Frontal cortex (tissue), 4 donors: ENCODE measurements around the gene SORBS1. TPM values are rescaled to one million over a fixed set of nuclear protein-coding genes. Genes with fewer than 3 reads are reported as not detected.

Experiments used
- DNase-seq, 2 donors: peaks; one replicate each; pipeline ENCODE4 v3.0.0; 2012; ENCODE audit warnings: low spot score in 2 of 2
- FAIRE-seq: peaks from 2 replicates; lab custom pipeline; 2012; peaks lifted over from hg19 to GRCh38; lab: Jason Lieb, UNC
- total RNA-seq: library from RNA; depleted of rRNA; stranded (reverse); fragments of >200 nt; gene quantifications from one replicate; pipeline ENCODE4 v1.2.3, GENCODE V29; 2014
- donor health status: control.
- donor health status: control.
- donor health status: control.

The SORBS1 gene
- total RNA-seq, 1 donor from 2014 or later: 90.5 TPM

DNA sequence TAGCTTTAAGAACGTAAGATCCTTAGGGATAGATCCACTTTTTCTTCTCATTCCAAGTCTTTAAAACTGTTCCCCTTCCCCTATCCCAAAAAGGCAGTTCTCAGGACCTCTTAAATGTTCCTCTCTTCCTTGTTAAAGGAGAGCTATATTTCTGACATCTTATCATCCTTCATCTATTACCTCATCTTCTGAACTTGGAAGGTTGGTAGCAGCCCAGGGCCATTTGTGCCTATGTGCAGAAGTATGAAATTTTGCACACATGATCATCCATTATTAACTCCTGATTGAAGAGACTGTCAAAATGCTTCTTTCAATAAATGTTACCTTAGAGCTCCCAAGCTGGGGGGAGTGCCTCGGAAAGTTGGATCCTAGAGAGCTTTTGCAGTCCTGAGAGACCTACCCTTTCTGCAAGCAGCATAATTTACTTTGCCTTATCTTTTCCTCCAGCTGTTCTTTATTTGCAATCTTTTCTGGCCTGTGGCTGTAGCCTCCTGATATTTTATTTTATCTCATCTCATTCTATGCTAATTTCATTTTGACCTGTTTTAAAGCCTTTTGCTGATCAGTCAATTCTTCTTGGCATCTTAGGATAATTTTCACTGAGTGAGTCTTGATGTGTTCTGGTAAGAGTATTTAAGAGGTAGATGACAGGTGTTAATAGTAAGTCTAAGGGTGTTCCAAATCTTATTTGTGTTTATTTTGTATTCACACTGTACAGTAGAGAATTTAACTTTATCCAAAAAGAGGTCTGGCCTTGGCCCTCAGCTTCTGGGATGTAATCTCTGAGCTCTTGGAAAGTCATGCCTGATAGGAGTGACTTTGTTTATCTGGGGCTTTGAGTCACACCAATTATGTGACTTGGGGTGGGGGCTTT, 135.3 kb downstream of the SORBS1 start:
- FAIRE-seq (no peak), DNase-seq (no peak)

DNA sequence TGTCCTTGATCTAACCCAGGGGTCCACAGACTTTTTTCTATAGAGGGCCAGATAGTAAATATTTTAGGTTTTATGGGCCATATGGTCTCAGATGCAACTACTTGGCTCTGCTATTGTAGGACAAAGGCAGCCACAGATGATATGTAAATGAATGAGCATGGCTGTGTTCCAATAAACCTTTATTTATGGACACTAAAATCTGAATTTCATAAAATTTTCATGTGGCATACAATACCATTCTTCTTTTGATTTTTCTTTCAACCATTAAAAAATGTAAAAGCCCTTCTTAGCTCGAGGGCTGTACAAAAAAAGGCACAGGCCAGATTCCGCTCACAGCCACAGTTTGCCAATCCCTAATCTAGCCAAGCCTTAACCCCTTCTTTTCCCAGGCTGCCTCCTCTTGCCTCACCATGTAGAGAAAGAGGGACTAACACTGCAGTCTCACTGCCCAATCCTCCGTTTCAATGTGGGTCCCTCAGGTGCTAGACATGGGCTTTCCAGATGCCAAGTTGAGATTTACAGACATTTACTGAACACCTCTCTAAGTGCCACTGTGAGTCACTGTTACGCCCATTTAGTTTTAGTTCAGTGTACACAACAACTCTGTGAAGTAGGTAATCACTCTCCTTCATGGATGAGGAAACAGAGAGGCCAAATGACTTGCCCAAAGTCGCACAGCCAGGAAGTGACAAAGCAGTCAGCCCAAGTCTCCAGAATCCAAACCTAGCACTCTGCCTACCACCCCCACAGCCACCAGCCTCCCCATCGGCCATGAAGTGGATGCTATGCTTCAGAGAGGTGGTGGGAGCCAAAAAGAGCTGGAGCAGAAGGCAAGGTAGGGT, 137.8 kb downstream of the SORBS1 start:
- DNase-seq (no peak), FAIRE-seq (no peak)

- FAIRE-seq (peak; percentile 44), DNase-seq (peak in 1 of 2 donors; percentile 39)
These were observed 138.9 kb downstream of the SORBS1 start for GRCh38 chr10:95422233-95422632.

DNA sequence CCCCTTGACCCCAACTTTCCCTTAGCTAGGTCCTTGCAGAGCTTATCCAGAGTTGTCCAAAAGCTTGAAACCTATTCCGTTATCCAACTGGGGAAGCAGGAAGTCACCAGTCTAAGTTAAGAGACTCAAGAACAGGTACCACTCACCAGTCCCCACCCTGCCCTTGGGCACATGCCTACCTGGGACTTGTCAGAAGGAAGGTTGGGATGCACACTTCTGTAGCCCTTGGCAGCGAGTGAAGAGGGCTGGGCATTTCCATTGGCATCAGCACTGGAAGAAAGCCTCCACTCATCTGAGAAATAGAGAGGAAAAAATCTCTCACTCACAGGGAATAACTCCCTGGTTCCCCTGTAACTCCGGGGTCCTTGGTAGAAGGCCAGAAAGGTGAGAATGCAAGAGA, 139.4 kb downstream of the SORBS1 start:
- no peak for FAIRE-seq
- no peak for DNase-seq

- no peak for FAIRE-seq
- no peak for DNase-seq
These were observed 141.8 kb downstream of the SORBS1 start for GRCh38 chr10:95419399-95419798.

- FAIRE-seq (no peak), DNase-seq (no peak)
These were observed 144.2 kb downstream of the SORBS1 start for GRCh38 chr10:95416973-95417372.

DNA sequence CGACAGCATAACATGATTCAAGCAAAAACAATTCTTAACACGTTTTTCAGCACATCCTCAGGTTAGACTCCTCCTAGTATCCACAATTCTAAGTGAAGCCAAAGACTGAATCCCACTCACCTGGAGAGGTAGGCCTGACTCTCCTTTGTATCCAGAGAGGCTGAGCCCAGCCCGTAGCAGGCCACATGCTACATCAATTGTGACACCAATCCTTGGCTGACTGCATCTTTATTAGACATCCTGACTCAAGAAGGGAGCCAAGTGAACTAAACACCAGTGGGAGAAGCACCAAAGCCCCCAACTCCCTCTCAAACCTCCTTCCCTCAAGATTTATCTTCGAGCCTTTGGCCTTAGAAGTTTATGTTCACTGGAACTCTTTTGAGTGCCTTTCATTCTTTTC, 144.9 kb downstream of the SORBS1 start:
- DNase-seq: no peak
- no peak for FAIRE-seq

DNA sequence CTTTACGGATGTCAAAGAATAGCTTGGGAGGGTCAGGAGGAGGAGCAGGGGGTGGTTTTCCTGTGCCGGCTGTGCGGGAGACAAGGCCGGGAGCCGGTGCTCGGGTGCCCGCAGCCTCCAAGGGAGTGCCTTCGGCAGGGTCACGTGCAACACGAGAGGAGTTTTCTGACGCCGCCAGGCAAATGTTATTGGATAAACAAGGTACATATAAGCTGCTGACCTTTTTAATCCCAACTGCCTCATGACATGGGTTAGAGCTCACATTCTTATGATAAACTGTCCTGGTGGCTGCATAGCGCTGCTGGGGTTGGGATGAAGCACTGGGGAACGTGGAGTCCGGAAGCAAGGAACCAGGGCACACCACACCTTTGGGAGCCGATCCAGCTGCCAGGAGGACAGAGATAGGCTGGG, 145.5 kb downstream of the SORBS1 start:
- FAIRE-seq: no peak
- no peak for DNase-seq

DNA sequence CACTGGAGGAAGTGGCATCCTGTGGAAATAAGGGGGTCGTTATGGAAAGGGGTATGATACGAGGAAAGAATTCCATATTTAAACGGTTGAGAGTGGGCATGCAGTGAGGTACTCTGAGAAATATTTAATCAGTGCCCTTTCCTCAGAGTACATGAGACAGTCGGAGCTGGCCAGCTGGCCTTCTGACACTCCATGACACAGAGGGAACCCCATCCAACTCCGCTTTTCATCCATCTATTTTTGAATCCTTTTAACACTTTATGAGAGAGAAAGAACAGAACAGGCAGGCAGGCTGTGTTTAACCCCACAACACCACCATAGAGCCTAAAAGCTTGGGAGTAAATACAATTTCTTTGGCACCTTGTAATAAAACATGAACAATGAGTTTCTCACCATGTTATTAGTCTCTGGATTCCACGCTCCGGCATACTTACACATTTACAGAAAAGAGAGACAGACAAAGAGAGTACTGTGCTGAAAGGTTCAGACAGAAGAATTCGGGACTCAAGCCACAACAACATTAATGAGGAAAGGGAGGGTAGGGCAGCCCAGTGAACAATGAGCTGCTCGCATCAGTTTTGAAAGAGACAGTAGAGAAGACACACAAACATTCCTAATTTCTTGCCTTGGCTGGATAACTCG, 146.2 kb downstream of the SORBS1 start:
- no peak for FAIRE-seq
- no peak for DNase-seq

DNA sequence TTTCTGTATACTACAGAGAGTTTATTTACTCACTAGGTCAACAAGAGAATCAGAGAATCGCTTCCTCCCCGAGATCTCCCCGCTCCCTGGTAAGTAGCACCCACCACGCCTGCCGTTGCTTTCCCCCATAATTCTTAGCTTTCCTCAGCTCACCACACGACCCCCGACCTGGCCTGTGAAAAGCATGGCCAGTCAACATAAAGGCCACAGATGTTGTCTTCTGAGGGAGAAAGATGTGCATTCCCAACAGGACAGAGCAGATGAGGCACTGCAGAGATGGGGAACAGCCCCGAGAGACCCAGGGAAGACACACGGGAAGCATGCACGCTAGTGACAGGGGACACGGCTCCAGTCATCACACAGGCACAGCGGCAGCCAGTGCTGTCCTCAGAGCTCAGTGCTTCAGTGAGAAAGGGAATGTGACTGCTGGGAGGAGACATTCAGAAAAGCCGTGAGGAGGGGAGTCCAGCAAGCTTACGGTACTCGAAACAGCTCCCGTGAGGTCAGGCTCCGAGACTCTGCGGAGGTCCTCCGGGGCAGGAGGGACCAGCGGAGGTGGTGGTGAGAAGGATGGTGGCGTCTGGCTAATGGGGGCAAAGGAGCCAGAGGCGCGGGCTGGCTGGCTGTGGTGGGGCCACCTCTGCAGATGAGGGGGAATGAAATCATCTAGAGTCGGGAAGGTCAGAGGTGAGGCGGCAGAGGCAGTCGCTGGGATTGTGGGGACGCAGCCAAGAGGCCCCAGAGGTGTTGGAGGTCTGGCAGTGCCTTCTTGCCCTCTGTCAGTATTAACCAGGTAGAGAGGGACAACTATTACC, 146.9 kb downstream of the SORBS1 start:
- DNase-seq (no peak), FAIRE-seq (no peak)

DNA sequence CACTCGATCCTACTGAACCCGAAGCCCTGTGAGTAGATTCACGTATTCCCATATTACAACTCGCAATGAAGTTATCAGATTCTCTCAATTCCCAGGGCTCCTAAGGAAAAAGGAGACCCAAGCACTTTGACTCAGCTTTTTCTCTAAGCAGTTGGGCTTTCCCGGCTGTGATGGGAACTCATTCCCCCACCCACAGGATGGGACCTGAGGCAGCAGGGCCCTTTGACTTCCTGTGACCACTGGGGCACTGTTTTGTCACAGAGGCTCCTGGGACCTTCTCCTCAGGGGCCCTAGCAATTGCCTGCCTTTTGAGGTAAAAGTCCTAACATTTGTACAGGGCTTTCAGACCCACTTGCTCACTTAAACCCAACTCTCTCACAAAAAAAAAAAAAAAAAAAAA, 147.6 kb downstream of the SORBS1 start:
- FAIRE-seq: no peak

DNA sequence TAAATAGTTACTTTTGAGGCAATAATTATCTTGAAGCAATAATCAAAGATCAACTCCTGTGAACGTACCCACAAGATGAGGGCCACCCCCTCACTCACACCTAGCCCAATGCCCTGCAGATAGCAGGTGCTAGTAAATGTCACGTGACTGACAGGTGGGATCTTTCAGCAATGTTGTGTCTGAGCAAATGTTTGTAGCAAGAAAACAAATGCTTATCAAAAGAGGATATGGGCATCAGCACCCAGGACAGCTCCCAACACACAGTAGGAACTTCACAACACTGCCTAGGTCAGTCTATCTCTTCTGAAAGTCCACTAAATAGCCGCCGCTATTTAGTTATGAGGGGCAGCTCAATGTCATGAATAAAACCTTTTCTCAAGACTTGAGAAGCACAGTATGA, 149.5 kb downstream of the SORBS1 start:
- DNase-seq: no peak
- FAIRE-seq: no peak

More for the DNA sequence above, 147.6 kb downstream of the SORBS1 start:
- no peak for DNase-seq

DNA sequence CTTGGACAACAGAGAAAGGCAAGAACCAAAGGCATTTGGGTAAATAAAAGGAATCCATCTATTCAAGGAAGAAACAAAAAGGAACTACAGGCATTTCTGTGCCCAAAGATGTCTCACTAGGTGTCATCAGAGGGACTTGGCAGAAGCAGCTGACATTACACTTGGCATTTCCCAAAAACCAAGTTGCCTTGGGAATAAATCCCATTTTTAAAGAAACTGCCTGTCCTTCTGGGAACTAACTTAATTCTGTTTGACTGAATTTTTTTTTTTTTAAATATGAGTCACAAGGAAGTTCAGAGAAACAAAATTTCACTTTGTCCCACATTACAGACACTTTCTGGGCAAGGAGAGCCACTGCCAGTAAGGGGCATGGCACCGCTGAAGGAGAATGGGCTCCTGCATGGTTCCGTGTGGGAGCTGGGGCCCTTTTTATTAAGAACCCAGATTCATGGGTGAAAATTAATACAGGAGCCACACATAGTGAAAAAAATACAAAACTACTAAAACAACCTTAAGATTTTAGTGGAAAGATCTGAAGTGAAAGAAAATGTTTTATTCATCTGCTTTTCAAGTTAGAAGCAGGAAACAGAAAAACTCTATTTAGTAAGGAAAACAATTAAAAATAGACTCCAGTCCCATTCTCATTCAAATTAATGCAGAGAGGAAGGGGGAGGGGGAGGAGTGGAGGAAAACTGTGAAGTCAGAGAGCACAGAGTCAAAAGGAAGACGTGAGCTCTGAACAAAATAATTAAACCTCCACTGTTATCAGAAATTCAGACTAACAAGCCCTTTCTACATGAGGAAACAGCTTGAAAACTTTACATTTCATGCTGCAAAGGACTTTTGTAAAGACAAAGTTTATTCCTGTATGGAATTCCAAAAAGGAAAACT, 151.9 kb downstream of the SORBS1 start:
- FAIRE-seq: no peak
- no peak for DNase-seq

DNA sequence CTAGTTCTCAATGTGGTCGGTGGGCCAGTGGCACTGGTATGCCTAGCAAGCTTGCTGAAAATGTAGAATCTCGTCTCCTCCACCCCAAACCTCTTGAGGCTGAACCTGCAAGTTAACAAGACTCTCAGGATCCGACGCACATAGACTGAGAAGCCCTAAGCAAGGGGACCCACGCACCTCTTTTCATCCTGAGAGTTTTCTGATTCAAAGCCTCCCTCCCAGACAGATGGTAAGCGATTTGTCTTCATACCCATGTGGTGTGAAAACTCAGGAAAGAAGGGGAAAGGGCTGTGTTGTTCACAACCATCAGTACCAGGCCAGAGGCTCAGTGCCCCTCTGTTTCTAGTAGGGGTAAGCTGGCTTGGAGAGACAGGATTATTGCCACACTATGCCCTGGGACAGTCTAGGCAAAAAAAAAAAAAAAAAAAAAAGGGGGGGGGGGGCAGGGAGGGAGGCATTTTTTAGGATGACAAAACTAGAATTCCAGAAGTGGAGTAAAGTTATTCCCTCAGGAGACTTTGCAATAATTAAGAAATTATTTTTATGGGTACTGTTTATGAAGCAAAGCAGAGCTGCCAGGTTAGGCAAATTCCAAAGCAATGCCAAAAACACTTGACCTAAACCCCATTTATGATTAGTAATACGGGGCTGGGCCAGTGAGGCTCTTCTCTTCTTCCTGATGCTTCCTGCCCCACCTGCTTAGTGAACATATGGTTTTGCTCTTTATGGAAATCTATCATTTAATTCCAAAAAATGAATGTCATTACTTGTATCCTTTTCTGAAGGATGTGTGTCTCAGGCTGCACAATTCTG, 152.8 kb downstream of the SORBS1 start:
- FAIRE-seq (no peak), DNase-seq (no peak)

DNA sequence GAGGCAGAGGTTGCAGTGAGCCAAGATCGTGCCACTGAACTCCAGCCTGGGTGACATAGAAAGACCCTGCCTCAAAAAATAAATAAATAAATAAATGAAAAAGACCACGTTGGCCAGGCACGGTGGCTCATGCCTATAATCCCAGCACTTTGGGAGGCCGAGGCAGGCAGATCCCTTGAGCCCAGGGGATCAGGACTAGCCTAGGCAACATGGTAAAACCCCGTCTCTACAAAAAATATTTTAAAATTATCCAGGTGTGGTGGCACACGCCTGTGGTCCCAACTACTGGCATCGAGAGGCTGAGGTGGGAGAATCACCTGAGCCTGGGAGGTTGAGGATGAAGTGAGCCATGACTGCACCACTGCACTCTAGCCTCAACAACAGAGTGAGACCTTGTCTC, 153.6 kb downstream of the SORBS1 start:
- DNase-seq (no peak), FAIRE-seq (no peak)

DNA sequence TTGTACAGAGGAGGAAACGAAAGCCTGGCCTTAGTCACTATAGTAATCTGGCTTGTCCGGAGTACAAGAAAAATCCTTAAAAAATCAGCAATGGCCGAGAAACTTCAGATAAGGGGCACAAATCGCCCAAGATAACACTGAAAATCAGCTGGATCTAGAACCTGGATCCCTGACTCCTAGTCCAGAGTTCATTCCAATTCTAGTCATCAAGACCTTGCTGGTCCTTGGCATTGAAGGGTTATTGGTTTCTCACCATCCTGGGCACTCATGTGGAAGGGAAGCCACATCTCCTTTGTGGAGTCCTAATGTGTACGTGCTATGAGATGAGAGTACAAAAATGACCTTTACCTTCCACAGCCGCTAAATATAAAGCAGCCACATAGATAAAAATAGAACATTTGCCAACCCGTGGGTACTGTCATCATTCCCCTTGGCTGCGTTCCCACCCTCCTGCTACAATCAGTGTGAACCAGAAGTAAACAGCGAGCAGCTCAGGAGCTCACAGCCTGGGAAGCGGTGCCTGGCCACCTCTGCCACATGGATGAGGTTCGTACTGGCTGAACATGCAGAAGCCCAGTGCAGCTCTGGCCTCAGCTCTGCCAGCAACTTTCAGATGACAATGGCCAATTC, 154.4 kb downstream of the SORBS1 start:
- FAIRE-seq: no peak
- no peak for DNase-seq

GRCh38 chr10:95405655-95406054, 155.5 kb downstream of the SORBS1 start:
- no peak for FAIRE-seq

More at GRCh38 chr10:95405655-95406054, 155.5 kb downstream of the SORBS1 start:
- no peak for DNase-seq
